Endothelial cell of umbilical vein (primary cell): ENCODE data around the gene COPS9.

Experiments
- TF ChIP-seq, protein P1 (sequence below): IDR thresholded peaks from 2 replicates; pipeline ENCODE4 v1.6.1; 2011; ENCODE audit not compliant: insufficient read depth, insufficient read length
- TF ChIP-seq, protein P2 (sequence below), 2 donors: IDR thresholded peaks; 1 replicate in 1 of 2; 2 replicates in 1 of 2; pipeline ENCODE4 v1.5.1; 2011; ENCODE audit warnings: low read length in 2 of 2, mild to moderate bottlenecking in 2 of 2, moderate library complexity in 2 of 2, control low read depth in 1 of 2, inconsistent platforms in 1 of 2, low read depth in 1 of 2; ENCODE audit not compliant: insufficient read depth in 1 of 2; ENCODE audit errors: extremely low read depth in 1 of 2

DNA sequence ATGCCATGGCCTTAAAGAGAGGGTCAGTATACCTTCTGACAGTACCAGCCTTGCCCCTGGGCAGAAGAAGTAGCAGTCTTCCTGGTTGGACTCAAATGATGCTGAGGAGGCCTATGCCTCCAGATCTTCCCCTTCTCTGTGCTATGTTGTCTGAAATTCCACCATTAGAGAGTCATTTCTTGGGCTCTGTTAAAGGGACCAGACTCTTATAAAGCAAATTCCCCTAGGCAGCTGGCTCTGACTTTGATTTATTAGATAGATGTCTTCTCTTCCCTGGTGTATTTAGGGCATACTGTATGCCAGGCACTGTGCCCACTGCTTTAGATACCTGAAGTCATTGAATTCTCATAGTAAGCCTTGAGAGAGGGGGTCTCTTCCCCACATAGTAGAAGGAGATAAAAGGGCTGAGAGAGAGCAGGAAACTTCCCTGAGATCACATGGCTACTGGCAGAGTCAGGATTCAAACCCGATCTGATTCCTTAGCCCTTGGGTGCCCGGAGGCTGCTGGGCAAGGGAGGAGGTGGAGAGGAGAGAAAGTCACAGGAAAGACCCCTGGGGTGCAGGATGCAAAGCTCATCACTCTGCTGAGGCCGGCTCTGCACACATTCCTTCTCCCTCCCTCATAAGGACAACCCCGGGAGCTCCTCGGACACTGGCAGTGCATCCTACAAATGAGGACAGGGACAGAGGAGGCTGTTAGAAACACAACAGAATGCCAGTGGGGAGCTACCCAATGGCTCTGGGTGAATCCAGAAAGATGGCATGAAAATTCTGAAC, 23.0 kb downstream of the COPS9 start:
- TF ChIP-seq, protein P1, sequence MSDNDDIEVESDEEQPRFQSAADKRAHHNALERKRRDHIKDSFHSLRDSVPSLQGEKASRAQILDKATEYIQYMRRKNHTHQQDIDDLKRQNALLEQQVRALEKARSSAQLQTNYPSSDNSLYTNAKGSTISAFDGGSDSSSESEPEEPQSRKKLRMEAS, result no peak
- TF ChIP-seq, protein P2, sequence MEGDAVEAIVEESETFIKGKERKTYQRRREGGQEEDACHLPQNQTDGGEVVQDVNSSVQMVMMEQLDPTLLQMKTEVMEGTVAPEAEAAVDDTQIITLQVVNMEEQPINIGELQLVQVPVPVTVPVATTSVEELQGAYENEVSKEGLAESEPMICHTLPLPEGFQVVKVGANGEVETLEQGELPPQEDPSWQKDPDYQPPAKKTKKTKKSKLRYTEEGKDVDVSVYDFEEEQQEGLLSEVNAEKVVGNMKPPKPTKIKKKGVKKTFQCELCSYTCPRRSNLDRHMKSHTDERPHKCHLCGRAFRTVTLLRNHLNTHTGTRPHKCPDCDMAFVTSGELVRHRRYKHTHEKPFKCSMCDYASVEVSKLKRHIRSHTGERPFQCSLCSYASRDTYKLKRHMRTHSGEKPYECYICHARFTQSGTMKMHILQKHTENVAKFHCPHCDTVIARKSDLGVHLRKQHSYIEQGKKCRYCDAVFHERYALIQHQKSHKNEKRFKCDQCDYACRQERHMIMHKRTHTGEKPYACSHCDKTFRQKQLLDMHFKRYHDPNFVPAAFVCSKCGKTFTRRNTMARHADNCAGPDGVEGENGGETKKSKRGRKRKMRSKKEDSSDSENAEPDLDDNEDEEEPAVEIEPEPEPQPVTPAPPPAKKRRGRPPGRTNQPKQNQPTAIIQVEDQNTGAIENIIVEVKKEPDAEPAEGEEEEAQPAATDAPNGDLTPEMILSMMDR (IDR thresholded peaks at IDR 0.05; ENCODE audit: extremely low read depth in 1 of 2, insufficient read depth in 1 of 2, low read depth in 1 of 2, low read length in 2 of 2), result no peak
